Measurements from ENCODE around the gene PIK3R5.

Gene PIK3R5

GRCh38 chr17:8925808-8926207 is 39.7 kb downstream of the PIK3R5 start:
- DNase-seq (ENCODE audit: low read depth in 1 of 2, low spot score in 1 of 2): no peak

GRCh38 chr17:8925141-8925540 is 40.4 kb downstream of the PIK3R5 start:
- no peak for DNase-seq (ENCODE audit: low read depth in 1 of 2, low spot score in 1 of 2)

GRCh38 chr17:8924595-8924994 is 40.9 kb downstream of the PIK3R5 start:
- DNase-seq (ENCODE audit: low read depth in 1 of 2, low spot score in 1 of 2): no peak

GRCh38 chr17:8923762-8924161 is 41.7 kb downstream of the PIK3R5 start:
- DNase-seq (ENCODE audit: low read depth in 1 of 2, low spot score in 1 of 2): no peak

GRCh38 chr17:8922928-8923327 is 42.6 kb downstream of the PIK3R5 start:
- DNase-seq (ENCODE audit: low read depth in 1 of 2, low spot score in 1 of 2): no peak

- DNase-seq (ENCODE audit: low read depth in 1 of 2, low spot score in 1 of 2): no peak
Observed at GRCh38 chr17:8922451-8922850, 43.1 kb downstream of the PIK3R5 start.

- no peak for DNase-seq (ENCODE audit: low read depth in 1 of 2, low spot score in 1 of 2)
Observed at GRCh38 chr17:8921147-8921546, 44.4 kb downstream of the PIK3R5 start.

GRCh38 chr17:8918807-8919465 is 46.6 kb downstream of the PIK3R5 start:
- DNase-seq (ENCODE audit: low read depth in 1 of 2, low spot score in 1 of 2): no peak

GRCh38 chr17:8916466-8916865 is 49.0 kb downstream of the PIK3R5 start:
- no peak for DNase-seq (ENCODE audit: low read depth in 1 of 2, low spot score in 1 of 2)

- no peak for DNase-seq (ENCODE audit: low read depth in 1 of 2, low spot score in 1 of 2)
Observed at GRCh38 chr17:8914554-8914953, 51.0 kb downstream of the PIK3R5 start.

GRCh38 chr17:8913879-8914278 is 51.6 kb downstream of the PIK3R5 start:
- DNase-seq (ENCODE audit: low read depth in 1 of 2, low spot score in 1 of 2): no peak

GRCh38 chr17:8913091-8913490 is 52.4 kb downstream of the PIK3R5 start:
- DNase-seq (ENCODE audit: low read depth in 1 of 2, low spot score in 1 of 2): no peak

GRCh38 chr17:8912084-8912981 is 53.2 kb downstream of the PIK3R5 start:
- no peak for DNase-seq (ENCODE audit: low read depth in 1 of 2, low spot score in 1 of 2)

- no peak for DNase-seq (ENCODE audit: low read depth in 1 of 2, low spot score in 1 of 2)
Observed at GRCh38 chr17:8910969-8911604, 54.4 kb downstream of the PIK3R5 start.

GRCh38 chr17:8909586-8910270 is 55.8 kb downstream of the PIK3R5 start:
- no peak for DNase-seq (ENCODE audit: low read depth in 1 of 2, low spot score in 1 of 2)

- no peak for DNase-seq (ENCODE audit: low read depth in 1 of 2, low spot score in 1 of 2)
Observed at GRCh38 chr17:8905331-8905730, 60.2 kb downstream of the PIK3R5 start.

- no peak for DNase-seq (ENCODE audit: low read depth in 1 of 2, low spot score in 1 of 2)
Observed at GRCh38 chr17:8904686-8905085, 60.8 kb downstream of the PIK3R5 start.

- no peak for DNase-seq (ENCODE audit: low read depth in 1 of 2, low spot score in 1 of 2)
Observed at GRCh38 chr17:8904201-8904600, 61.3 kb downstream of the PIK3R5 start.

GRCh38 chr17:8900626-8901585 is 64.6 kb downstream of the PIK3R5 start:
- no peak for DNase-seq (ENCODE audit: low read depth in 1 of 2, low spot score in 1 of 2)

- no peak for DNase-seq (ENCODE audit: low read depth in 1 of 2, low spot score in 1 of 2)
Observed at GRCh38 chr17:8900207-8900606, 65.3 kb downstream of the PIK3R5 start.
